Right lobe of liver (tissue), 4 donors: Measurements from ENCODE around the gene SEPTIN1.
A peak's percentile ranks its signal among the peaks of the same experiment; 100 is the strongest.

Experiments used
- POLR2A ChIP-seq: fragments of 450-650 bp; IDR thresholded peaks from one replicate; pipeline ENCODE4 v1.6.1; 2017; ENCODE audit warnings: antibody characterized with exemption, mild to moderate bottlenecking
- TF ChIP-seq, protein P1 (sequence below), 4 donors: fragments of 200-600 bp in 3 of 4; fragments of 450-650 bp in 1 of 4; IDR thresholded peaks; one replicate each; pipeline versions ENCODE4 v1.5.1 to v1.8.0; 2016 to 2022; ENCODE audit warnings: antibody characterized with exemption in 4 of 4, mild to moderate bottlenecking in 2 of 4
- donor health status: DM: no; HTN: no; CAD: no.
- donor health status: DM: no; HTN: no; CAD: no.
- donor health status: DM: no; HTN: yes; CAD: no.

GRCh38 chr16:30395155-30395991, 13.0 kb upstream of the SEPTIN1 start, which contains the start of gene ZNF48:
- TF ChIP-seq, protein P1, sequence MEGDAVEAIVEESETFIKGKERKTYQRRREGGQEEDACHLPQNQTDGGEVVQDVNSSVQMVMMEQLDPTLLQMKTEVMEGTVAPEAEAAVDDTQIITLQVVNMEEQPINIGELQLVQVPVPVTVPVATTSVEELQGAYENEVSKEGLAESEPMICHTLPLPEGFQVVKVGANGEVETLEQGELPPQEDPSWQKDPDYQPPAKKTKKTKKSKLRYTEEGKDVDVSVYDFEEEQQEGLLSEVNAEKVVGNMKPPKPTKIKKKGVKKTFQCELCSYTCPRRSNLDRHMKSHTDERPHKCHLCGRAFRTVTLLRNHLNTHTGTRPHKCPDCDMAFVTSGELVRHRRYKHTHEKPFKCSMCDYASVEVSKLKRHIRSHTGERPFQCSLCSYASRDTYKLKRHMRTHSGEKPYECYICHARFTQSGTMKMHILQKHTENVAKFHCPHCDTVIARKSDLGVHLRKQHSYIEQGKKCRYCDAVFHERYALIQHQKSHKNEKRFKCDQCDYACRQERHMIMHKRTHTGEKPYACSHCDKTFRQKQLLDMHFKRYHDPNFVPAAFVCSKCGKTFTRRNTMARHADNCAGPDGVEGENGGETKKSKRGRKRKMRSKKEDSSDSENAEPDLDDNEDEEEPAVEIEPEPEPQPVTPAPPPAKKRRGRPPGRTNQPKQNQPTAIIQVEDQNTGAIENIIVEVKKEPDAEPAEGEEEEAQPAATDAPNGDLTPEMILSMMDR (IDR thresholded peaks at IDR 0.05): peak in 3 of 4 donors; percentile 15 to 73 (median 70)
- peak; percentile 55 for TF ChIP-seq POLR2A
